Gastrocnemius medialis (tissue), 4 donors: ENCODE measurements around the gene UBFD1.
A peak's percentile ranks its signal among the peaks of the same experiment; 100 is the strongest.

Experiments used
- POLR2A ChIP-seq, 2 donors: fragments of 450-650 bp; IDR thresholded peaks; one replicate each; pipeline ENCODE4 v1.6.1; 2017; ENCODE audit warnings: antibody characterized with exemption in 2 of 2, mild to moderate bottlenecking in 2 of 2, moderate library complexity in 2 of 2
- TF ChIP-seq, protein P1 (sequence below), 5 experiments: fragments of 450-650 bp in 3 of 5; fragments of 200-600 bp in 2 of 5; sonication (generic) in 2 of 5; IDR thresholded peaks in 4 of 5; conservative IDR thresholded peaks in 1 of 5; 1 replicate in 4 of 5; 2 replicates in 1 of 5; pipeline ENCODE4 v1.5.1; 2016 to 2019; ENCODE audit warnings: antibody characterized with exemption in 5 of 5, mild to moderate bottlenecking in 3 of 5, moderate library complexity in 3 of 5

DNA sequence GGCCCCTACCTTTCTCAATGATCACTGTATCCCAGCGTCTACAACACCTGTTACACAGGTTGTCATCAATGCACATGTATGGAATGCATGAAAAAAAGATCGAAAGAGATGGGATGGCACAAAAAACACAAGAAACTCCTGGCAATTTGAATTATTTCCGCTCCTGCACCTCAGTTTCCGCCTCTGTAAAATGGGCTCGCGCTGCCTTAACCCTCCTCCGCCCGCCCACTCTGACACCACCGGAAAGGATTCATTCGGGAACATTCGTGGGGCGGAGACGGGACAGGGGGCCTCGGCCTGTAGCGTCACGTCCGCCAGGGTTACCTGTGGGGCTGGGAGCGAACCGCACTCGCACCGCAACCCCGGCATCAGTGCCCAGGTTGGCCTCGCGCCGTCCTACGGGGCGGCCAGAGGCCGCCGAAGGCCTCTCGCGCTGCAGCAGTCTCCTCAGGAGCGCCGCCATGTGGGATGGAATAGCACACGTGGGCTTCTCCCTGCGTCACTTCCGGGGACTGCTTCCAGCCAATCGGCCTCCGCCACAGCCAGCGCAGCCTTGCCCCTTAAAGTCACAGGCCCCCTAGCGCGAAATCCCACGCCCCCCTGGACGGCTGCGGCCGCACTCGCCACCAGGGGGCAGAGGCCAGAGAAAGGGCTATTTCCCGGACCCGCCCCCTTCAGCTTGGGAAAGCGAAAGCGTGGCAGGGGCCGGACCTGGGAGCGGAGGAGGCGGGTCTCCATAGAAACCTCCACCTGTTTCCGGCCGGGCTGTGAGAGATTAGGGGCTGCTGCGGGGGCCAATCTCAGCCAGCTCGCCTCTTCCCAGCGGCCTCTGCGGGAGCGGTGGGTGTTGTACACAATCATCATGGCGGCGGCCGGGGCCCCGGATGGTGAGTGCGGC lies at the start of gene UBFD1, which contains the start of gene EARS2:
- peak; percentile 84 to 88 for TF ChIP-seq POLR2A (IDR thresholded peaks at IDR 0.05)
- TF ChIP-seq, protein P1, sequence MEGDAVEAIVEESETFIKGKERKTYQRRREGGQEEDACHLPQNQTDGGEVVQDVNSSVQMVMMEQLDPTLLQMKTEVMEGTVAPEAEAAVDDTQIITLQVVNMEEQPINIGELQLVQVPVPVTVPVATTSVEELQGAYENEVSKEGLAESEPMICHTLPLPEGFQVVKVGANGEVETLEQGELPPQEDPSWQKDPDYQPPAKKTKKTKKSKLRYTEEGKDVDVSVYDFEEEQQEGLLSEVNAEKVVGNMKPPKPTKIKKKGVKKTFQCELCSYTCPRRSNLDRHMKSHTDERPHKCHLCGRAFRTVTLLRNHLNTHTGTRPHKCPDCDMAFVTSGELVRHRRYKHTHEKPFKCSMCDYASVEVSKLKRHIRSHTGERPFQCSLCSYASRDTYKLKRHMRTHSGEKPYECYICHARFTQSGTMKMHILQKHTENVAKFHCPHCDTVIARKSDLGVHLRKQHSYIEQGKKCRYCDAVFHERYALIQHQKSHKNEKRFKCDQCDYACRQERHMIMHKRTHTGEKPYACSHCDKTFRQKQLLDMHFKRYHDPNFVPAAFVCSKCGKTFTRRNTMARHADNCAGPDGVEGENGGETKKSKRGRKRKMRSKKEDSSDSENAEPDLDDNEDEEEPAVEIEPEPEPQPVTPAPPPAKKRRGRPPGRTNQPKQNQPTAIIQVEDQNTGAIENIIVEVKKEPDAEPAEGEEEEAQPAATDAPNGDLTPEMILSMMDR (IDR thresholded peaks at IDR 0.05 in 4 of 5, conservative IDR thresholded peaks at IDR 0.05 in 1 of 5): peak; percentile 96 to 99 (median 98)
